ENCODE results near the gene DMD.

DNA sequence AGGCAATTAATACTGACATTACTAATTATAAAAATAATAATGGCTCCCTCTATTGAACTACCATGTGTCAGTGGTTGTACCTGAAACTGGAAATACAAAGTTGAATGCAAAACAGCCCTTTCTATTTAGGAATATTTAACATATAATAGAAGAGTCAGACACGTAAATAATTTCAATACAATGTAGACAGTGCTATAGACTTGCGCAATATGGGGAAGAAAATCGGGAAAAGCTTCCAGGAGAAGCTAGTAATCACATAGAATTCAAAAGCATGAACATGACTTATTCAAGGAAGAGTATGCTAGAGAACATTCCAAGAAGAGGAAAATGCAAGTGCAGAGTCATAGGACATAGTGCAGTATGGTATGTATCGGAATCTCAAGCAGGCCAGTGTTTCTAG lies 1730.7 kb downstream of the DMD start:
- no peak for TF ChIP-seq EZH2 (IDR thresholded peaks at IDR 0.05; ENCODE audit: low read depth)
- TF ChIP-seq, protein P1, sequence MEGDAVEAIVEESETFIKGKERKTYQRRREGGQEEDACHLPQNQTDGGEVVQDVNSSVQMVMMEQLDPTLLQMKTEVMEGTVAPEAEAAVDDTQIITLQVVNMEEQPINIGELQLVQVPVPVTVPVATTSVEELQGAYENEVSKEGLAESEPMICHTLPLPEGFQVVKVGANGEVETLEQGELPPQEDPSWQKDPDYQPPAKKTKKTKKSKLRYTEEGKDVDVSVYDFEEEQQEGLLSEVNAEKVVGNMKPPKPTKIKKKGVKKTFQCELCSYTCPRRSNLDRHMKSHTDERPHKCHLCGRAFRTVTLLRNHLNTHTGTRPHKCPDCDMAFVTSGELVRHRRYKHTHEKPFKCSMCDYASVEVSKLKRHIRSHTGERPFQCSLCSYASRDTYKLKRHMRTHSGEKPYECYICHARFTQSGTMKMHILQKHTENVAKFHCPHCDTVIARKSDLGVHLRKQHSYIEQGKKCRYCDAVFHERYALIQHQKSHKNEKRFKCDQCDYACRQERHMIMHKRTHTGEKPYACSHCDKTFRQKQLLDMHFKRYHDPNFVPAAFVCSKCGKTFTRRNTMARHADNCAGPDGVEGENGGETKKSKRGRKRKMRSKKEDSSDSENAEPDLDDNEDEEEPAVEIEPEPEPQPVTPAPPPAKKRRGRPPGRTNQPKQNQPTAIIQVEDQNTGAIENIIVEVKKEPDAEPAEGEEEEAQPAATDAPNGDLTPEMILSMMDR (conservative IDR thresholded peaks at IDR 0.05), result no peak
